ENCODE results near the gene ROBO1.

- TF ChIP-seq CTCF (IDR thresholded peaks at IDR 0.05; ENCODE audit: insufficient read depth, low read length, poor library complexity, severe bottlenecking) (no peak), EZH2phosphoT487 (conservative IDR thresholded peaks at IDR 0.05; ENCODE audit: low read length) (no peak)
These were observed 224.4 kb downstream of the ROBO1 start for GRCh38 chr3:79543218-79543982.
